Measurements from ENCODE around the gene MANSC1. TPM values are rescaled to one million over a fixed set of nuclear protein-coding genes. Genes with fewer than 3 reads are reported as not detected.
"Not testable (repeated sequence)": the region's sequence is repeated elsewhere in the genome, so short reads cannot be mapped to it uniquely, and the experiment has no call there.

The MANSC1 gene
- polyA plus RNA-seq, 3 donors, result 0.24 to 2.3 (median 1.5) TPM

DNA sequence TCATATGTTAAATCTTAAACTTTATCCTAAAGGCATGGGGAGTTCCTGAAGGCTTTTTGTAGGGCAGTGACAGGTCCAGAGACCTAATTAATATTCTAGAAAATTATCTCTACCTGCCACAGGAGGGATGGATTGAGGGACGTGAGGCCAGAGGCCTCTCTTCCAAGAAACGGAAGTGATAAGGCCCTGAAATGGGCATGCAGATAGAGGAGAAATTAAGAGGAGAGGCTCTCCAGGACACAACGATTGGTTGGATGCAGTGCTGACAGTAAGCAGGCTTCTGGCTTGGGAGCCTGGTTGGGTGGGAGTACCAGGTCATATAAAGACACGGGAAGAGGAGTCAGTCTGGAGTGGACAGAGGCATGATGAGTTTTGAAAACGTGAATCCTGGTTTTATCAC, 3.8 kb upstream of the MANSC1 start:
- H3K4me1 Mint-ChIP-seq, result peaks cover 38% of the 10 kb centered on the region
- H3K36me3 Mint-ChIP-seq, result no peaks in the 10 kb centered on the region
- Histone ChIP-seq H3K4me1 (ENCODE audit: control insufficient read depth in 1 of 2, insufficient read depth in 2 of 2, low read length in 2 of 2) (peaks cover 34 to 38% of the 10 kb centered on the region in 2 donors), H2AFZ (ENCODE audit: insufficient read depth, low read depth, low read length, poor library complexity, severe bottlenecking) (no peak overlapping the region), H3K27me3 (ENCODE audit: control insufficient read depth in 2 of 2, insufficient read depth in 2 of 2, low read length in 2 of 2) (no peaks in the 10 kb centered on the region), H3K4me2 (replicated peaks; ENCODE audit: extremely low read depth, low read length, poor library complexity, severe bottlenecking) (no peak overlapping the region), H3K27ac (ENCODE audit: low read depth in 1 of 2, low read length in 2 of 2) (no peak overlapping the region), H3K4me3 (replicated peaks in 1 of 3; ENCODE audit: low read depth in 2 of 3, low read length in 3 of 3) (no peak overlapping the region), H3K9ac (ENCODE audit: insufficient read depth, low read length, poor library complexity, severe bottlenecking) (no peak overlapping the region), H4K20me1 (ENCODE audit: insufficient read depth, low read length) (no peaks in the 10 kb centered on the region), H3K9me3 (replicated peaks in 1 of 2; ENCODE audit: control insufficient read depth in 1 of 2, insufficient read depth in 1 of 2, low read length in 2 of 2) (no peaks in the 10 kb centered on the region), H3K36me3 (replicated peaks in 1 of 2; ENCODE audit: control insufficient read depth in 1 of 2, insufficient read depth in 2 of 2, low read length in 2 of 2) (no peaks in the 10 kb centered on the region), H3K79me2 (ENCODE audit: insufficient read depth, low read length) (peaks cover 13% of the 10 kb centered on the region)
- no peaks in the 10 kb centered on the region for H3K9me3 Mint-ChIP-seq
- no peak for TF ChIP-seq CTCF (IDR thresholded peaks at IDR 0.05)
- DNase-seq, result no peak
- peaks cover 0 to 5% (median 3%) of the 10 kb centered on the region in 3 donors for H3K27me3 Mint-ChIP-seq (ENCODE audit: low read depth in 3 of 3)
- intact Hi-C loops (cut with micrococcal nuclease), result loop anchor here in 1 of 2 donors (10.0 kb wide), 1 partner anchor 371 kb away; no protein-coding TSS in a partner anchor
- no peak overlapping the region for H3K4me3 Mint-ChIP-seq
- 89% methylated on average over 2 of the region's 5 CpGs for WGBS (ENCODE audit: insufficient coverage)
- H3K27ac Mint-ChIP-seq, result peak overlapping the region in 1 of 7 donors; percentile 53

- Mint-ChIP-seq H3K36me3 (no peaks in the 10 kb centered on the region), H3K27ac (peak overlapping the region in 1 of 7 donors; percentile 15), H3K27me3 (ENCODE audit: low read depth in 3 of 3) (peaks cover 0 to 6% (median 4%) of the 10 kb centered on the region in 3 donors), H3K4me3 (no peak overlapping the region), H3K4me1 (peaks cover 33% of the 10 kb centered on the region), H3K9me3 (no peaks in the 10 kb centered on the region)
- Histone ChIP-seq H2AFZ (ENCODE audit: insufficient read depth, low read depth, low read length, poor library complexity, severe bottlenecking) (no peak overlapping the region), H3K4me1 (ENCODE audit: control insufficient read depth in 1 of 2, insufficient read depth in 2 of 2, low read length in 2 of 2) (peaks cover 31 to 32% of the 10 kb centered on the region in 2 donors), H3K9ac (ENCODE audit: insufficient read depth, low read length, poor library complexity, severe bottlenecking) (no peak overlapping the region), H3K27ac (ENCODE audit: low read depth in 1 of 2, low read length in 2 of 2) (no peak overlapping the region), H3K9me3 (replicated peaks in 1 of 2; ENCODE audit: control insufficient read depth in 1 of 2, insufficient read depth in 1 of 2, low read length in 2 of 2) (no peaks in the 10 kb centered on the region), H3K27me3 (ENCODE audit: control insufficient read depth in 2 of 2, insufficient read depth in 2 of 2, low read length in 2 of 2) (no peaks in the 10 kb centered on the region), H4K20me1 (ENCODE audit: insufficient read depth, low read length) (no peaks in the 10 kb centered on the region), H3K4me3 (replicated peaks in 1 of 3; ENCODE audit: low read depth in 2 of 3, low read length in 3 of 3) (no peak overlapping the region), H3K4me2 (replicated peaks; ENCODE audit: extremely low read depth, low read length, poor library complexity, severe bottlenecking) (no peak overlapping the region), H3K36me3 (replicated peaks in 1 of 2; ENCODE audit: control insufficient read depth in 1 of 2, insufficient read depth in 2 of 2, low read length in 2 of 2) (no peaks in the 10 kb centered on the region), H3K79me2 (ENCODE audit: insufficient read depth, low read length) (peaks cover 8% of the 10 kb centered on the region)
- intact Hi-C loops (cut with micrococcal nuclease), result loop anchor here in 1 of 2 donors (10.0 kb wide), 1 partner anchor 372 kb away; no protein-coding TSS in a partner anchor
- no CpG with 5 or more reads among the region's 1 CpG for WGBS (ENCODE audit: insufficient coverage)
- no peak for TF ChIP-seq CTCF (IDR thresholded peaks at IDR 0.05)
- no peak for DNase-seq
Measured at GRCh38 chr12:12353276-12353675, 3.2 kb upstream of the MANSC1 start.

DNA sequence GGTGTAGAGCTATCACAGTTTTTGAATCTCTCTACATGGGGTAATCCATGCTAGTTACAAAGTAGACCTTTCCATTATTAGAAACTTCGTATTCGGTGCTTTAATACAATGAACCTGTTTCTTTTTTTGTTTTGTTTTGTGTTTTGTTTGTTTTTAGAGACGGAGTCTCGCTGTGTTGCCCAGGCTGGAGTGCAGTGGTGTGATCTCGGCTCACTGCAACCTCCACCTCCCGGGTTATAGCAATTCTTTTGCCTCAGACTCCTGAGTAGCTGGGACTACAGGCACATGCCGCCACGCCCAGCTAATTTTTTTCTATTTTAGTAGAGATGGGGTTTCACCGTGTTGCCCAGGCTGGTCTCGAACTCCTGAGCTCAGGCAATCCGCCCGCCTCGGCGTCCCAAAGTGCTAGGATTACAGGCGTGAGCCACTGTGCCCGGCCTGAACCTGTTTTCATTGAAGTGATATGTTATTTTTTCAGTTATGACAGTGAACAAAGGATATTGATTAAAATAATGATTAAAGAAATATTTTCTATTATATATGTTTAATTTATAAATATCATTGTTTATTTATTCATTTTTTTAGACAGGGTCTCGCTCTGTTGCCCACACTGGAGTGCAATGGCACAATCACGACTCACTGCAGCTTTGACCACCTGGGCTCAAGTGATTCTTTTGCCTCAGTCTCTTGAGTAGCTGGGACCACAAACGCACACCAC, 1.6 kb upstream of the MANSC1 start:
- not testable (repeated sequence) for H3K9ac ChIP-seq (ENCODE audit: insufficient read depth, low read length, poor library complexity, severe bottlenecking); H3K4me3 ChIP-seq (replicated peaks in 1 of 3; ENCODE audit: low read depth in 2 of 3, low read length in 3 of 3); H3K27ac ChIP-seq (ENCODE audit: low read depth in 1 of 2, low read length in 2 of 2); H3K27ac Mint-ChIP-seq; H3K36me3 Mint-ChIP-seq; H3K27me3 ChIP-seq (ENCODE audit: control insufficient read depth in 2 of 2, insufficient read depth in 2 of 2, low read length in 2 of 2); H3K9me3 Mint-ChIP-seq; H3K27me3 Mint-ChIP-seq (ENCODE audit: low read depth in 3 of 3); H3K36me3 ChIP-seq (replicated peaks in 1 of 2; ENCODE audit: control insufficient read depth in 1 of 2, insufficient read depth in 2 of 2, low read length in 2 of 2); H3K4me3 Mint-ChIP-seq; H4K20me1 ChIP-seq (ENCODE audit: insufficient read depth, low read length); H3K4me2 ChIP-seq (replicated peaks; ENCODE audit: extremely low read depth, low read length, poor library complexity, severe bottlenecking); H2AFZ ChIP-seq (ENCODE audit: insufficient read depth, low read depth, low read length, poor library complexity, severe bottlenecking); H3K9me3 ChIP-seq (replicated peaks in 1 of 2; ENCODE audit: control insufficient read depth in 1 of 2, insufficient read depth in 1 of 2, low read length in 2 of 2); DNase-seq; H3K79me2 ChIP-seq (ENCODE audit: insufficient read depth, low read length)
- intact Hi-C loops (cut with micrococcal nuclease), result loop anchor here in 1 of 2 donors (10.0 kb wide), 1 partner anchor 373 kb away; no protein-coding TSS in a partner anchor
- peaks cover 22% of the 10 kb centered on the region for H3K4me1 Mint-ChIP-seq
- 99% methylated on average over 10 of the region's 19 CpGs for WGBS (ENCODE audit: insufficient coverage)
- H3K4me1 ChIP-seq (ENCODE audit: control insufficient read depth in 1 of 2, insufficient read depth in 2 of 2, low read length in 2 of 2), result peaks cover 21 to 22% of the 10 kb centered on the region in 2 donors
